WI38 (cell line): ENCODE measurements around the gene MIB1.

ENCODE experiments used
- H3K4me3 ChIP-seq: 2 replicates; pipeline ENCODE4 v1.5.1; 2011; ENCODE audit warnings: low read depth, mild to moderate bottlenecking, control low read depth, low read length
- TF ChIP-seq, protein P1 (sequence below): IDR thresholded peaks from 2 replicates; pipeline ENCODE4 v1.5.1; 2012; ENCODE audit warnings: low read depth, mild to moderate bottlenecking, control low read depth, low read length

The MIB1 gene

DNA sequence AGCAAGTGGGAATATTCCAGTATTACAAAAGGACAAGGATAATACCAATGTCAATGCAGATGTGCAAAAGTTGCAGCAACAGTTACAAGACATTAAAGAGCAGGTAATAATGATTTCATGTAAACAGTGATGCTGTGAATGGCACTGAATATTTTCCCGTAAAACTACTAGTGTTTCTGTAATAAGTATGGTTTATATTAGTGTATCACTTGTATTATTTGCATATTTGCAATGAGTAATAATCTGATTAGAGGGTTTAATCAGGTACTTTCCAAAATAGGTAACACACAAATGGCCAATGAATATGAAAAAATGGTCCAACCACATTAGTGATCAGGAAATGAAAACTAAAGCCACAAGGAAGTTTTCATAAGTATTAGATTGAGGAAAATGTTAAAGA lies 118.0 kb downstream of the MIB1 start:
- no peak overlapping the region for H3K4me3 ChIP-seq
- TF ChIP-seq, protein P1, sequence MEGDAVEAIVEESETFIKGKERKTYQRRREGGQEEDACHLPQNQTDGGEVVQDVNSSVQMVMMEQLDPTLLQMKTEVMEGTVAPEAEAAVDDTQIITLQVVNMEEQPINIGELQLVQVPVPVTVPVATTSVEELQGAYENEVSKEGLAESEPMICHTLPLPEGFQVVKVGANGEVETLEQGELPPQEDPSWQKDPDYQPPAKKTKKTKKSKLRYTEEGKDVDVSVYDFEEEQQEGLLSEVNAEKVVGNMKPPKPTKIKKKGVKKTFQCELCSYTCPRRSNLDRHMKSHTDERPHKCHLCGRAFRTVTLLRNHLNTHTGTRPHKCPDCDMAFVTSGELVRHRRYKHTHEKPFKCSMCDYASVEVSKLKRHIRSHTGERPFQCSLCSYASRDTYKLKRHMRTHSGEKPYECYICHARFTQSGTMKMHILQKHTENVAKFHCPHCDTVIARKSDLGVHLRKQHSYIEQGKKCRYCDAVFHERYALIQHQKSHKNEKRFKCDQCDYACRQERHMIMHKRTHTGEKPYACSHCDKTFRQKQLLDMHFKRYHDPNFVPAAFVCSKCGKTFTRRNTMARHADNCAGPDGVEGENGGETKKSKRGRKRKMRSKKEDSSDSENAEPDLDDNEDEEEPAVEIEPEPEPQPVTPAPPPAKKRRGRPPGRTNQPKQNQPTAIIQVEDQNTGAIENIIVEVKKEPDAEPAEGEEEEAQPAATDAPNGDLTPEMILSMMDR, result no peak

- TF ChIP-seq, protein P1, result no peak
- no peak overlapping the region for H3K4me3 ChIP-seq
These were observed 123.8 kb downstream of the MIB1 start for GRCh38 chr18:21864386-21864785.

DNA sequence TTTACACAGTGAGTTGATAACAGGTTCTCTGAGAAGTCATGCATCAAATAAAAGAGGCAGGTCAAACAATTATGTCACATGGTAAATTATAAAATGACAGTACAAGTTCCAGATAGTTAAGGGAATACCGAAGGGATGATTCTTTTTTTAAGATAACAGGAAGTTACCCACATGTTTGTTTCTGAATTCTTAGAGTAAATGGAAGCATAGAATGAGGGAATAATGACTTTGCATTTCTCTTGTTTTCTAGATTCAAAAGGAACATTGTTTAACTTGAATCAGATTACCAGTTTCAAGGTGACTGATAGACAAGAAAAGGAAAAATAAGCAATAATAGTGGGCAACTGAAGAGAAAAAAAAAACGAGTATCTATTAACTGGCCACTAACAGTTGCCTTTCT lies 124.5 kb downstream of the MIB1 start:
- TF ChIP-seq, protein P1, result no peak
- no peak overlapping the region for H3K4me3 ChIP-seq

GRCh38 chr18:21868770-21869169 lies 128.2 kb downstream of the MIB1 start:
- no peak overlapping the region for H3K4me3 ChIP-seq
- TF ChIP-seq, protein P1, result no peak

DNA sequence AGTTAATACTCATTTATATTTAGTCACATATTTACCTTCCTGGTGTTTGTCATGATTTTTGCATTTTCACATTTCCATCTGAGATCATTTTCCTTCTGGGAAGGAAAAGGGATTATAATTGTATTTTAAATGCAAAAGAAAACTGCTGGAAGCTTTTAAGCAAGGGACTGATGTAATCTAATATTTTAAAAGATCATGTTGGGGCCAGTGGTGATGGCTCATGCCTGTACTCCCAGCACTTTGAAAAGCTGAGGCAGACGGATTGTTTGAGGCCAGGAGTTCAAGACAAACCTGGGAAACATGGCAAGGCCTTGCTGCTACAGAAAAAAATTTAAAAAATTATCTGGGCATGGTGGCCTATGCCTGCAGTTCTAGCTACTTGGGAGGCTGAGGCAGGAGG lies 149.0 kb downstream of the MIB1 start:
- TF ChIP-seq, protein P1, result no peak

DNA sequence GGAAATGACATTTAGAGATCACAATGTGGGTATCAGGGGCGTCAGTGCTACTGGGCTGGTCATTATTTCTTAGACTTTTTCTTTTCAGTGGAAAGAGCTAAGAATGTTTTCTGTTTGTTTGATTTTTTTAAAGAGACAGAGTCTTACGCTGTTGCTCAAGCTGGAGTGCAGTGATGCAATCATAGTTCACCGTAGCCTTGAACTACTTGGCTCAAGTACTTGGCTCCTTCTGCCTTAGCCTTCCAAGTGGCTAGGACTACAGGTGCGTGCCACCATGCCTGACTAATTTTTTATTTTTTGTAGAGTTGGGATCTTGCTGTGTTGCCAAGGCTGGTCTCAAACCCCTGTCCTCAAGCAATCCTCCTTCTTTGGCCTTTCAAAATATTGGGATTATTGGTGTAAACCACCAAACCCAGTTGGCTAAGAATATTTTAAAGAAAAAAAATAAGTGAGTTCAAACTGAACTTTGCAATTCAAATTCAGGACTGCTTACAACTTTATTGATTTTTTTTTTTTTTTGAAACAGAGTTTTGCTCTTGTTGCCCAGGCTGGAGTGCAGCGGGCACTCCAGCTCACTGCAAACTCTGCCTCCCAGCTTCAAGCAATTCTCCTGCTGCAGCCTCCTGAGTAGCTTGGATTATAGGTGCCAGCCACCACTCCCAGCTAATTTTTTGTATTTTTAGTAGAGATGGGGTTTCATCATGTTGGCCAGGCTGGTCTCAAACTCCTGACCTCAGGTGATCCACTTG lies 154.2 kb downstream of the MIB1 start:
- TF ChIP-seq, protein P1, result no peak
- no peak overlapping the region for H3K4me3 ChIP-seq

More for the DNA sequence above, 149.0 kb downstream of the MIB1 start:
- H3K4me3 ChIP-seq, result no peak overlapping the region

- TF ChIP-seq, protein P1, result no peak
- H3K4me3 ChIP-seq, result no peak overlapping the region
These were observed 156.2 kb downstream of the MIB1 start for GRCh38 chr18:21896732-21897336.
